ENCODE data around the gene FXR2. TPM values are rescaled to one million over a fixed set of nuclear protein-coding genes. Genes with fewer than 3 reads are reported as not detected.
A peak's percentile ranks its signal among the peaks of the same experiment; 100 is the strongest.

FXR2 gene
- total and polyA plus RNA-seq, 8 donors: 30.6 to 47.5 (median 37.0) TPM

DNA sequence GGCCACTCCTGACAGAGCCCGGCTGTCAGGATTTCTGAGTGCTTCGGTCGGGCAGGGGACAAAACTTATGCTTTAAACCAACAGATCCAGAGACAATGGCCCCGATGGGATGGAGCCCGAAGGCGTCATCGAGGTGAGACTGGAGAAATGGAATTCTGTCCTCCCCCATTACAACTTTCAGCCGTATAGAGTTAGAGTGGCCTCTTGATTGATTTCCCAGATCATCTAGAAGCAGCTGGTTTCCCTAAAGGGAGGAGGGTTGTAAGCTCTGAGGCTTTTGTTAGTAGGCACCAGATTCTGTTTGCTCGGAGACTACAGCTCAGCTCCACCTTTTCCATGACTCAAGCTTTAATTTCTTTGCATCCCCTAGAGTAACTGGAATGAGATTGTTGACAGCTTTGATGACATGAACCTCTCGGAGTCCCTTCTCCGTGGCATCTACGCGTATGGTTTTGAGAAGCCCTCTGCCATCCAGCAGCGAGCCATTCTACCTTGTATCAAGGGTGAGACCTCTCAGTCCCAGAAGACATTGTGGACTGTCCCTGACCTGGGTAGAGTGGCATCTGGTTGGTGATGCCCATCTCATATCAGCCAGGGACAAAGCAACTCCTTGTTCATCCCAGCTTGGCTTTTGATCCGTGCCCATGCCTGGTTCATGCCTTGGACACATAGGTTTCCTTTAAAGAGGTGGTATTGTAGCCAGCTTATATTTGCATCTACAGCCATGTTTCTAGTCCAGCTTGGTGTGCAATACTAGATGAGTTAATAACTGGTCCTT, 40.3 kb downstream of the FXR2 start:
- Histone ChIP-seq H3K4me1 (peaks cover 22 to 69% of the 10 kb centered on the region in 2 donors), H3K36me3 (peaks cover 0 to 77% of the 10 kb centered on the region in 2 donors), H3K27me3 (no peaks in the 10 kb centered on the region), H3K9me3 (no peaks in the 10 kb centered on the region), H3K4me3 (peak overlapping the region; percentile 100), H3K27ac (peak overlapping the region; percentile 97 to 98)
- DNase-seq (no peak), ATAC-seq (no peak)
- TF ChIP-seq, protein P1, sequence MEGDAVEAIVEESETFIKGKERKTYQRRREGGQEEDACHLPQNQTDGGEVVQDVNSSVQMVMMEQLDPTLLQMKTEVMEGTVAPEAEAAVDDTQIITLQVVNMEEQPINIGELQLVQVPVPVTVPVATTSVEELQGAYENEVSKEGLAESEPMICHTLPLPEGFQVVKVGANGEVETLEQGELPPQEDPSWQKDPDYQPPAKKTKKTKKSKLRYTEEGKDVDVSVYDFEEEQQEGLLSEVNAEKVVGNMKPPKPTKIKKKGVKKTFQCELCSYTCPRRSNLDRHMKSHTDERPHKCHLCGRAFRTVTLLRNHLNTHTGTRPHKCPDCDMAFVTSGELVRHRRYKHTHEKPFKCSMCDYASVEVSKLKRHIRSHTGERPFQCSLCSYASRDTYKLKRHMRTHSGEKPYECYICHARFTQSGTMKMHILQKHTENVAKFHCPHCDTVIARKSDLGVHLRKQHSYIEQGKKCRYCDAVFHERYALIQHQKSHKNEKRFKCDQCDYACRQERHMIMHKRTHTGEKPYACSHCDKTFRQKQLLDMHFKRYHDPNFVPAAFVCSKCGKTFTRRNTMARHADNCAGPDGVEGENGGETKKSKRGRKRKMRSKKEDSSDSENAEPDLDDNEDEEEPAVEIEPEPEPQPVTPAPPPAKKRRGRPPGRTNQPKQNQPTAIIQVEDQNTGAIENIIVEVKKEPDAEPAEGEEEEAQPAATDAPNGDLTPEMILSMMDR (IDR thresholded peaks at IDR 0.05): no peak
- intact Hi-C loops (cut with DNase I): no loop called here

DNA sequence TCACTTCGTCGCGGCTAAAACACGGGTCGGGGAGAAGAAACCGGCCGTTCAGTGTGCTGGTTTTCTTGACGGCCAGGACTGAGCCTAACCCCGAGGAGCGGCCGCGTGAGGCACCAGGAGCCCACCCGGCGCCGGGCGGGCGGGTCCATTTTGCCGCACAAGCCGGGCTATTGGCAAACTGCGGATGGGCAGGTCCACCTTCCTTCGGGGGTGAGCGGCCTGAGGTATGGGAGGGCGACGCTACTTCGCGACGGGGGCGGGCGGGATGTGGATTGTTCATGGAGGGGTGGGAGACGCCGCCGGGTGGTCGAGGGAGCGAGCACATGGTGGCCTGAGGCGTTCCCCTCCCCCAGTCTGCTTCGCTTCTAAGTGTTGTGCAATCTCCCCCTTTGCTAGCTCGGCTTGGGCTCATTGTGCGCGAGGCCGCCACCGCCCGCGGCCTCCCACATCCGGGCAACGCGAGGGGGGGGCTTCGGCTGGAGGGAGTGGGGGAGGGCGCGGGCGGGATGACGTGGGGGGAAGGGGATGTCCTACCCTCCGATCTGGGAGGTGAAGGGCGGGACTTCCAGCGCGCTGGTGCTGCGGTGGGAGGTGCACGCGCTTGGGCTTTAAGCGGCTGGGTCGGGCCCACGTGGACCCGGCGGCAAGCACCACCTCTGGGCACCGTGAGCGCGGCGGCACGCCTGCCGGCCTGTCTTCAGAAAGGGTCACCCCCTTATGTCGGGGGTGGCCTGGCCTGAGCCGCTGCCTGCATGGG, 41.2 kb downstream of the FXR2 start:
- H3K9me3 ChIP-seq: no peaks in the 10 kb centered on the region
- TF ChIP-seq, protein P1 (IDR thresholded peaks at IDR 0.05): no peak
- peak; percentile 90 to 97 (median 94) for DNase-seq
- H3K4me1 ChIP-seq: peaks cover 18 to 60% of the 10 kb centered on the region in 2 donors
- intact Hi-C loops (cut with DNase I): no loop called here
- no peaks in the 10 kb centered on the region for H3K27me3 ChIP-seq
- peaks cover 0 to 79% of the 10 kb centered on the region in 2 donors for H3K36me3 ChIP-seq
- peak; percentile 73 for ATAC-seq
- peak overlapping the region; percentile 97 to 98 for H3K27ac ChIP-seq
- peak overlapping the region; percentile 100 for H3K4me3 ChIP-seq

DNA sequence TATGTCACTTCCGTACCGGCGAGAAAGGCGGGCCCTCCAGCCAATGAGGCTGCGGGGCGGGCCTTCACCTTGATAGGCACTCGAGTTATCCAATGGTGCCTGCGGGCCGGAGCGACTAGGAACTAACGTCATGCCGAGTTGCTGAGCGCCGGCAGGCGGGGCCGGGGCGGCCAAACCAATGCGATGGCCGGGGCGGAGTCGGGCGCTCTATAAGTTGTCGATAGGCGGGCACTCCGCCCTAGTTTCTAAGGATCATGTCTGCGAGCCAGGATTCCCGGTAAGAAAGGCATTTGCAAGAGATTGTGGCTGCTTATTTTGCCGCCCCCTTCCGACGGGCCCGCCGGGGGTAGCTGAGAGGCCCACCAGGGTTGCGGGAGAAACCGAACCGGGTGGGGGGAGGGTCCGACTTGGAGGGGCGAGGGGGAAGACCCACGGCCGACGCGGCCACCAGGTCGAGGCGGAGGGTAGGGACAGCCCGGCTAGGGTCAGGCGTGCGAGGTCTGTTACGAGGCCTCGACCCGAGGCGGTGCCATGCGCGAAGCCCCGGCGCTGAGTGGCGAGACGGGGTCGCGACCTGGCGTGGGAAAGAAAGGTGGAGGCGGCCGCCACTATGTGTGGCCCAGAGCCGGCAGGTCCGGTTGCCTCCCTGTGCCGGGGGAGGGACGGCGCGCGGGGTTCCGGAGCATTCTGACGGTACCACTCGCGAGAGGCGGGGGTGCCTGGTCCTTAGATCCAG, 41.9 kb downstream of the FXR2 start:
- peaks cover 18 to 53% of the 10 kb centered on the region in 2 donors for H3K4me1 ChIP-seq
- peak; percentile 92 for ATAC-seq
- DNase-seq: peak; percentile 98 to 99 (median 99)
- H3K9me3 ChIP-seq: no peaks in the 10 kb centered on the region
- peak overlapping the region; percentile 100 for H3K4me3 ChIP-seq
- TF ChIP-seq, protein P1 (IDR thresholded peaks at IDR 0.05): peak in 1 of 2 donors; percentile 27
- intact Hi-C loops (cut with DNase I): no loop called here
- H3K36me3 ChIP-seq: peaks cover 0 to 76% of the 10 kb centered on the region in 2 donors
- H3K27ac ChIP-seq: peak overlapping the region; percentile 97 to 98
- no peaks in the 10 kb centered on the region for H3K27me3 ChIP-seq

DNA sequence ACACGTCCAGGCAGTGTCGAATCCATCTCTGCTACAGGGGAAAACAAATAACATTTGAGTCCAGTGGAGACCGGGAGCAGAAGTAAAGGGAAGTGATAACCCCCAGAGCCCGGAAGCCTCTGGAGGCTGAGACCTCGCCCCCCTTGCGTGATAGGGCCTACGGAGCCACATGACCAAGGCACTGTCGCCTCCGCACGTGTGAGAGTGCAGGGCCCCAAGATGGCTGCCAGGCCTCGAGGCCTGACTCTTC, 42.4 kb downstream of the FXR2 start:
- TF ChIP-seq, protein P1 (IDR thresholded peaks at IDR 0.05): no peak
- Histone ChIP-seq H3K27ac (peak overlapping the region; percentile 76 to 98), H3K27me3 (no peaks in the 10 kb centered on the region), H3K36me3 (peaks cover 0 to 76% of the 10 kb centered on the region in 2 donors), H3K4me3 (peak overlapping the region; percentile 33 to 100), H3K9me3 (no peaks in the 10 kb centered on the region), H3K4me1 (peaks cover 18 to 48% of the 10 kb centered on the region in 2 donors)
- no peak for ATAC-seq
- intact Hi-C loops (cut with DNase I): no loop called here
- no peak for DNase-seq

DNA sequence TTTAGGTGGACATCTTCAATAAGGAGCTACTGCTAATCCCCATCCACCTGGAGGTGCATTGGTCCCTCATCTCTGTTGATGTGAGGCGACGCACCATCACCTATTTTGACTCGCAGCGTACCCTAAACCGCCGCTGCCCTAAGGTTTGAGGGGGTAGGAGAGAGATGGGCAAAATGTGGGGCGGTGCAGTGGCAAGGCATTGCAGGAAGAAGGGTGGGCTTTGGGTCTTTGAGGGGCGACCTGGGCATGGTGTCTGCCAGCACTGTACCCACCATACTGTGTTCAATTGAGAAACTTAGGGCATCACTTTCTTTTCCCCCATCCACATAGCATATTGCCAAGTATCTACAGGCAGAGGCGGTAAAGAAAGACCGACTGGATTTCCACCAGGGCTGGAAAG, 44.3 kb downstream of the FXR2 start:
- Histone ChIP-seq H3K27me3 (no peaks in the 10 kb centered on the region), H3K27ac (no peak overlapping the region), H3K4me3 (no peak overlapping the region), H3K36me3 (peaks cover 0 to 76% of the 10 kb centered on the region in 2 donors), H3K9me3 (no peaks in the 10 kb centered on the region), H3K4me1 (peaks cover 11 to 29% of the 10 kb centered on the region in 2 donors)
- TF ChIP-seq, protein P1 (IDR thresholded peaks at IDR 0.05): no peak
- no peak for ATAC-seq
- no peak for DNase-seq
- intact Hi-C loops (cut with DNase I): no loop called here

Measured in left lung (tissue), 10 donors.